ENCODE measurements around the gene TEX29.

TEX29 gene

DNA sequence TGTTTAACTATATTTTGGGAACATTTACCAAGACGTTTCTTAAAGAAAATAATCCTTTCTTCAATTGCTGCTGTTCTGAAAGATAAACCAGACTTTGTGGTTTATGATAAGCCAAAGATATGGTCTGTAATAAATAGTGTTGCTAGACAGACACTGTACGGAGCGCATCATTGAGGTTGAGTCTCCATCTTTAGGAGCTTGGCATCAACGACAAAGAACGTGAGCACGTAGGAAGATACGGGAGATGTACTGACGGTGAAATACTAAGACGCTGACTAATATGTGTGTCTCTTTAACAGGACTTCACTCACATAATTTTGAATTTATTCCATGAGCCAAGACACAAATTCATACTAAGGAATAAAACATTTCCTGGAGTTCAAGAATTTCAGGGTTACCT is 16.2 kb downstream of the TEX29 start:
- no peaks in the 10 kb centered on the region for H3K27me3 ChIP-seq (replicated peaks; ENCODE audit: insufficient read depth, low read length)
- no peak overlapping the region for H3K4me3 ChIP-seq (ENCODE audit: low read length)
- H3K36me3 ChIP-seq (replicated peaks; ENCODE audit: insufficient read depth, low read length): no peaks in the 10 kb centered on the region
- no peaks in the 10 kb centered on the region for H3K9me3 ChIP-seq (replicated peaks; ENCODE audit: insufficient read depth, low read length)
- H3K9ac ChIP-seq (ENCODE audit: low read length): no peak overlapping the region
- H4K20me1 ChIP-seq (ENCODE audit: insufficient read depth, low read length): no peaks in the 10 kb centered on the region
- no peak for DNase-seq
- no peaks in the 10 kb centered on the region for H3F3A ChIP-seq (ENCODE audit: insufficient read depth, low read length)
- no peak for TF ChIP-seq EZH2phosphoT487 (IDR thresholded peaks at IDR 0.05; ENCODE audit: low read length)
- TF ChIP-seq, protein P1, sequence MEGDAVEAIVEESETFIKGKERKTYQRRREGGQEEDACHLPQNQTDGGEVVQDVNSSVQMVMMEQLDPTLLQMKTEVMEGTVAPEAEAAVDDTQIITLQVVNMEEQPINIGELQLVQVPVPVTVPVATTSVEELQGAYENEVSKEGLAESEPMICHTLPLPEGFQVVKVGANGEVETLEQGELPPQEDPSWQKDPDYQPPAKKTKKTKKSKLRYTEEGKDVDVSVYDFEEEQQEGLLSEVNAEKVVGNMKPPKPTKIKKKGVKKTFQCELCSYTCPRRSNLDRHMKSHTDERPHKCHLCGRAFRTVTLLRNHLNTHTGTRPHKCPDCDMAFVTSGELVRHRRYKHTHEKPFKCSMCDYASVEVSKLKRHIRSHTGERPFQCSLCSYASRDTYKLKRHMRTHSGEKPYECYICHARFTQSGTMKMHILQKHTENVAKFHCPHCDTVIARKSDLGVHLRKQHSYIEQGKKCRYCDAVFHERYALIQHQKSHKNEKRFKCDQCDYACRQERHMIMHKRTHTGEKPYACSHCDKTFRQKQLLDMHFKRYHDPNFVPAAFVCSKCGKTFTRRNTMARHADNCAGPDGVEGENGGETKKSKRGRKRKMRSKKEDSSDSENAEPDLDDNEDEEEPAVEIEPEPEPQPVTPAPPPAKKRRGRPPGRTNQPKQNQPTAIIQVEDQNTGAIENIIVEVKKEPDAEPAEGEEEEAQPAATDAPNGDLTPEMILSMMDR (IDR thresholded peaks at IDR 0.05; ENCODE audit: low read length): no peak
- no peak for TF ChIP-seq EZH2 (optimal IDR thresholded peaks at IDR 0.05; ENCODE audit: low read depth, low read length)
- no peaks in the 10 kb centered on the region for H3K79me2 ChIP-seq (ENCODE audit: low read length)
- H3K27ac ChIP-seq (ENCODE audit: low read length): no peak overlapping the region
- H2AFZ ChIP-seq (ENCODE audit: low read length): no peak overlapping the region
- no peak overlapping the region for H3K4me2 ChIP-seq (ENCODE audit: low read depth, low read length)
- H3K4me1 ChIP-seq (ENCODE audit: low read length): no peaks in the 10 kb centered on the region
- H3K9me2 ChIP-seq (replicated peaks; ENCODE audit: insufficient read depth, low read length): no peaks in the 10 kb centered on the region

DNA sequence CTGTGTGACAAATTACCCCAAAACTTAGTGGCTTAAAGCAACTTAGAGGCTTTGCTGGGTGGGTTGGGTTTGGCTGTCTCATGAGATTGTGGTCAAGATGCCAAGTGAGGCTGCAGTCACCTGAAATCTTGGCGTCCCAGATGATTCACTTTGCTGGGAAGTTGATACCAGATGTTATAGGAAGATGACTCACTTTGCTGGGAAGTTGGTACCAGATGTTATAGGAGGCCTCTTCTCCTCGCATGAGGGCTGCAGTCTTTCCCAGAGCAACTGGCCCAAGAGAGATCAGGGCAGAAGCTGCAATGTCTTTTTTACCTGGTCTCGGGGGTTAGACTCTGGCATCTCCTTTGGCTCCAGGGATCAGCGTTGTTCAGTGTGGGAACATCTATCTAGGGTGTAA is 16.8 kb downstream of the TEX29 start:
- no peaks in the 10 kb centered on the region for H3K9me3 ChIP-seq (replicated peaks; ENCODE audit: insufficient read depth, low read length)
- no peak for DNase-seq
- no peaks in the 10 kb centered on the region for H3K27me3 ChIP-seq (replicated peaks; ENCODE audit: insufficient read depth, low read length)
- no peaks in the 10 kb centered on the region for H3K9me2 ChIP-seq (replicated peaks; ENCODE audit: insufficient read depth, low read length)
- no peak overlapping the region for H3K4me3 ChIP-seq (ENCODE audit: low read length)
- H3K79me2 ChIP-seq (ENCODE audit: low read length): no peaks in the 10 kb centered on the region
- TF ChIP-seq, protein P1 (IDR thresholded peaks at IDR 0.05; ENCODE audit: low read length): no peak
- no peak for TF ChIP-seq EZH2 (optimal IDR thresholded peaks at IDR 0.05; ENCODE audit: low read depth, low read length)
- TF ChIP-seq EZH2phosphoT487 (IDR thresholded peaks at IDR 0.05; ENCODE audit: low read length): no peak
- no peaks in the 10 kb centered on the region for H3F3A ChIP-seq (ENCODE audit: insufficient read depth, low read length)
- no peaks in the 10 kb centered on the region for H3K4me1 ChIP-seq (ENCODE audit: low read length)
- no peak overlapping the region for H3K4me2 ChIP-seq (ENCODE audit: low read depth, low read length)
- H3K9ac ChIP-seq (ENCODE audit: low read length): no peak overlapping the region
- H2AFZ ChIP-seq (ENCODE audit: low read length): no peak overlapping the region
- no peak overlapping the region for H3K27ac ChIP-seq (ENCODE audit: low read length)
- no peaks in the 10 kb centered on the region for H3K36me3 ChIP-seq (replicated peaks; ENCODE audit: insufficient read depth, low read length)
- H4K20me1 ChIP-seq (ENCODE audit: insufficient read depth, low read length): no peaks in the 10 kb centered on the region

DNA sequence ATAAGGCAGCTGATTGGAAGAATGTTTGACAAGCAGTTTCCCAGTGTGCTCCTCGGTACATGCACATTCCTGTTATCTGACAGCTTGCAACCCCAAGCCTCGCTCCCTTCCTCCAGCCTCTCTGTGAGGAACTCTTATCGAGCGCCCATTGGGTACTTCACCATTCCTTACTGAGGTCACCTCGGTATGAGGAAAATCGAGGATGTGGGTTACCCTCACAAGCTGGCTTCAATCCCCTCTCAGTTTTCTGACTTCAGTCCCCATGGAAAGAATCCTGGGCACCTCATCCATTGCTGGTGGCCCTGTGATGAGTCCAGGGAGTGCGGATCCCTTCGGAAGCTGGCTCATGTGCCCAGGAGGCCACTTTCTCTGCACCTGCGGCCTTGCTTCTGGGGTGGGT is 17.3 kb downstream of the TEX29 start:
- no peak for DNase-seq
- H3K9me3 ChIP-seq (replicated peaks; ENCODE audit: insufficient read depth, low read length): no peaks in the 10 kb centered on the region
- H3K4me3 ChIP-seq (ENCODE audit: low read length): no peak overlapping the region
- no peak overlapping the region for H3K9ac ChIP-seq (ENCODE audit: low read length)
- H3K9me2 ChIP-seq (replicated peaks; ENCODE audit: insufficient read depth, low read length): no peaks in the 10 kb centered on the region
- no peak overlapping the region for H2AFZ ChIP-seq (ENCODE audit: low read length)
- H3K27me3 ChIP-seq (replicated peaks; ENCODE audit: insufficient read depth, low read length): no peaks in the 10 kb centered on the region
- no peaks in the 10 kb centered on the region for H4K20me1 ChIP-seq (ENCODE audit: insufficient read depth, low read length)
- H3K36me3 ChIP-seq (replicated peaks; ENCODE audit: insufficient read depth, low read length): no peaks in the 10 kb centered on the region
- TF ChIP-seq EZH2 (optimal IDR thresholded peaks at IDR 0.05; ENCODE audit: low read depth, low read length) (no peak), EZH2phosphoT487 (IDR thresholded peaks at IDR 0.05; ENCODE audit: low read length) (no peak)
- TF ChIP-seq, protein P1 (IDR thresholded peaks at IDR 0.05; ENCODE audit: low read length): no peak
- H3F3A ChIP-seq (ENCODE audit: insufficient read depth, low read length): no peaks in the 10 kb centered on the region
- no peaks in the 10 kb centered on the region for H3K4me1 ChIP-seq (ENCODE audit: low read length)
- H3K4me2 ChIP-seq (ENCODE audit: low read depth, low read length): no peak overlapping the region
- no peak overlapping the region for H3K27ac ChIP-seq (ENCODE audit: low read length)
- H3K79me2 ChIP-seq (ENCODE audit: low read length): no peaks in the 10 kb centered on the region

All from MM.1S (cell line).